Liver (tissue), 9 donors: ENCODE data around the gene BCL2L1. TPM values are rescaled to one million over a fixed set of nuclear protein-coding genes. Genes with fewer than 3 reads are reported as not detected.

ENCODE experiments used
- DNase-seq: peaks from one replicate; pipeline ENCODE4 v3.0.0-alpha.2; 2017; ENCODE audit warnings: low spot score
- H3K27ac ChIP-seq, 2 donors: one replicate each; pipeline ENCODE4 v1.7.0; 2013; ENCODE audit warnings: inconsistent platforms in 2 of 2, low read length in 2 of 2, control low read depth in 1 of 2, low read depth in 1 of 2, mild to moderate bottlenecking in 1 of 2
- H3K27me3 ChIP-seq, 4 donors: one replicate each; pipeline versions ENCODE4 v1.6.1 to v1.7.0; 2013; ENCODE audit warnings: low read length in 3 of 4, inconsistent platforms in 1 of 4, mild to moderate bottlenecking in 1 of 4, moderate library complexity in 1 of 4; ENCODE audit not compliant: control insufficient read depth in 4 of 4, insufficient read depth in 4 of 4
- H3K36me3 ChIP-seq, 4 donors: one replicate each; pipeline versions ENCODE4 v1.6.1 to v1.7.0; 2013; ENCODE audit warnings: low read length in 3 of 4, mild to moderate bottlenecking in 3 of 4, low read depth in 1 of 4, moderate library complexity in 1 of 4; ENCODE audit not compliant: control insufficient read depth in 4 of 4, insufficient read depth in 3 of 4
- H3K4me1 ChIP-seq, 4 donors: one replicate each; pipeline versions ENCODE4 v1.6.1 to v1.7.0; 2013; ENCODE audit warnings: low read length in 3 of 4, mild to moderate bottlenecking in 3 of 4, moderate library complexity in 1 of 4; ENCODE audit not compliant: control insufficient read depth in 4 of 4, insufficient read depth in 4 of 4
- H3K4me3 ChIP-seq, 3 donors: one replicate each; pipeline versions ENCODE4 v1.6.1 to v1.7.0; 2013; ENCODE audit warnings: low read length in 3 of 3, control low read depth in 1 of 3, low read depth in 1 of 3, mild to moderate bottlenecking in 1 of 3
- H3K9ac ChIP-seq, 2 donors: one replicate each; pipeline ENCODE4 v1.7.0; 2013; ENCODE audit warnings: low read length in 2 of 2, mild to moderate bottlenecking in 2 of 2, moderate library complexity in 2 of 2, control low read depth in 1 of 2, low read depth in 1 of 2
- H3K9me3 ChIP-seq, 4 donors: one replicate each; pipeline versions ENCODE4 v1.6.1 to v1.7.0; 2013; ENCODE audit warnings: low read length in 3 of 4; ENCODE audit not compliant: control insufficient read depth in 4 of 4
- EGR1 ChIP-seq, 2 donors: IDR thresholded peaks; 2 replicates each; pipeline ENCODE4 v1.6.1; 2016 to 2018; ENCODE audit warnings: antibody characterized with exemption in 2 of 2, low read depth in 2 of 2
- FOXA1 ChIP-seq: IDR thresholded peaks from 2 replicates; pipeline ENCODE4 v1.6.1; 2016; ENCODE audit warnings: antibody characterized with exemption
- FOXA2 ChIP-seq: IDR thresholded peaks from 2 replicates; pipeline ENCODE4 v1.6.1; 2016; ENCODE audit warnings: antibody characterized with exemption
- HNF4A ChIP-seq, 2 donors: conservative IDR thresholded peaks; 2 replicates each; pipeline ENCODE4 v1.6.1; 2016; ENCODE audit warnings: antibody characterized with exemption in 2 of 2, mild to moderate bottlenecking in 2 of 2
- HNF4G ChIP-seq: IDR thresholded peaks from 2 replicates; pipeline ENCODE4 v1.6.1; 2016; ENCODE audit warnings: antibody characterized with exemption
- JUND ChIP-seq, 2 donors: IDR thresholded peaks; 2 replicates each; pipeline ENCODE4 v1.6.1; 2016; ENCODE audit warnings: antibody characterized with exemption in 2 of 2
- NR2F2 ChIP-seq: IDR thresholded peaks from 2 replicates; pipeline ENCODE4 v1.6.1; 2016; ENCODE audit warnings: antibody characterized with exemption
- RAD21 ChIP-seq, 2 donors: IDR thresholded peaks; 2 replicates each; pipeline ENCODE4 v1.6.1; 2016; ENCODE audit warnings: antibody characterized with exemption in 2 of 2, mild to moderate bottlenecking in 2 of 2
- RXRA ChIP-seq, 2 donors: IDR thresholded peaks; 2 replicates each; pipeline ENCODE4 v1.6.1; 2017 to 2018; ENCODE audit warnings: antibody characterized with exemption in 2 of 2, mild to moderate bottlenecking in 1 of 2
- SP1 ChIP-seq: IDR thresholded peaks from 2 replicates; pipeline ENCODE4 v1.6.1; 2018; ENCODE audit warnings: antibody characterized with exemption, mild to moderate bottlenecking
- TAF1 ChIP-seq: conservative IDR thresholded peaks from 2 replicates; pipeline ENCODE4 v1.6.1; 2016; ENCODE audit warnings: antibody characterized with exemption, mild to moderate bottlenecking
- YY1 ChIP-seq: IDR thresholded peaks from 2 replicates; pipeline ENCODE4 v1.6.1; 2016; ENCODE audit warnings: antibody characterized with exemption, mild to moderate bottlenecking
- WGBS: extraction: QIAGEN DNeasy Blood & Tissue Kit; methylation state at CpG from one replicate; pipeline ENCODE4 v1.1.7; 2013; 5-methylcytosine and 5-hydroxymethylcytosine counted together
- polyA plus RNA-seq, 2 donors: library from polyadenylated mRNA; stranded (reverse) in 1 of 2; unstranded in 1 of 2; fragments of 200-250 nt in 1 of 2; fragments of >200 nt in 1 of 2; fragmentation: Nextera tagmentation in 1 of 2; extraction: Ambion mirVana in 1 of 2; gene quantifications; one replicate each; pipeline versions ENCODE4 v1.2.1 to v1.2.3, GENCODE V29; 2013 to 2015
- total RNA-seq, 2 donors: library from RNA; depleted of rRNA; stranded (reverse); fragments of >200 nt; gene quantifications; one replicate each; pipeline ENCODE4 v1.2.3, GENCODE V29; 2014
- TF ChIP-seq, protein P1 (sequence below): fragments of 150-350 bp; IDR thresholded peaks from 2 replicates; pipeline ENCODE4 v1.5.1; 2017; ENCODE audit warnings: improper control_type of control experiment, low read depth, low read length; ENCODE audit not compliant: missing input control
- TF ChIP-seq, protein P2 (sequence below): IDR thresholded peaks from 2 replicates; pipeline ENCODE4 v1.6.1; 2016; ENCODE audit warnings: antibody characterized with exemption
- TF ChIP-seq, protein P3 (sequence below): IDR thresholded peaks from 2 replicates; pipeline ENCODE4 v1.6.1; 2016; ENCODE audit warnings: antibody characterized with exemption
- TF ChIP-seq, protein P4 (sequence below): IDR thresholded peaks from 2 replicates; pipeline ENCODE4 v1.6.1; 2016; ENCODE audit warnings: antibody characterized with exemption
- TF ChIP-seq, protein P5 (sequence below): IDR thresholded peaks from 2 replicates; pipeline ENCODE4 v1.6.1; 2016; ENCODE audit warnings: antibody characterized with exemption, mild to moderate bottlenecking
- donor health status: healthy.
- donor health status: healthy.
- donor health status: healthy.
- donor health status: healthy.
- donor health status: healthy.

BCL2L1 gene
- total and polyA plus RNA-seq, 4 donors: 29.7 to 124 (median 46.0) TPM

DNA sequence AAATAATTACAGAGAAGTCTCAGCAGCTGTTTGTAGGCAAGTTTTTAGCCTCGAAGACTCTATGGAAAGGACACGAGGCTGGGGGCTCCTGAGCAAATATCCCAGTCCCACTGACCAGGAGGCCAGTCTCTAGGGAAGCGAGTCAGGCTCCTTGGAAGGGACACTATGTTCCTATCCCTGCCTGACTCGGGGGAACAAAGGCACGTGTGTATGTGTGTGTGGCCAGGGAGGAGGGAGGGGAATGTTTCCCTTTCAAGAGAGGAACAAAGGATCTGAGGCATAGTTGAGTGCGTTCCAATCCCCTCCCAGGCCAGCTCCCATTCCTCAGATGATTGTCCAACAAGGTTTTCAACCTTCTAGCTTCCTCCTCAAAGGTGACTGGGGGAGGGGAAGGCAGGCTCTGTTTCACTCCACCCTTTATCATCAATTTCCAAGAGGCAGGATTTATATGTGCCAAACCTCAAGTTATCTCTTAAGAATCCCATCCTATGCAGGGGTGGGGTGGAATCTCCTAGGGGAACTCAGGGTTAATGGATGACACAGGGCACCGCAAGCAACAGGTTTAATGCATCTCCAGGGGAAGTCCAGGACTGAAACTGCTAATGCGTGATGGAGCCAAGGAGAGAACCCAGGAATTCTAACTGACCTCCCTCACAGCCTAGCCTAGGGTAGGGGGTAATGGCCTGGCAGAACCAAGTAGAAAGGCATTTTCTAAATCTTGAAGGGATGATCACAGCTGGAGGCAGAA lies 9.9 kb downstream of the BCL2L1 start:
- Histone ChIP-seq H3K4me1 (peaks cover 20 to 69% (median 57%) of the 10 kb centered on the region in 4 donors), H3K27me3 (no peaks in the 10 kb centered on the region), H3K36me3 (peaks cover 0 to 3% (median 0%) of the 10 kb centered on the region in 4 donors), H3K27ac (peak overlapping the region; percentile 77 to 79), H3K4me3 (no peak overlapping the region), H3K9ac (no peak overlapping the region), H3K9me3 (no peaks in the 10 kb centered on the region)
- WGBS: 48% methylated on average over 8 of the region's 8 CpGs
- TF ChIP-seq, protein P1, sequence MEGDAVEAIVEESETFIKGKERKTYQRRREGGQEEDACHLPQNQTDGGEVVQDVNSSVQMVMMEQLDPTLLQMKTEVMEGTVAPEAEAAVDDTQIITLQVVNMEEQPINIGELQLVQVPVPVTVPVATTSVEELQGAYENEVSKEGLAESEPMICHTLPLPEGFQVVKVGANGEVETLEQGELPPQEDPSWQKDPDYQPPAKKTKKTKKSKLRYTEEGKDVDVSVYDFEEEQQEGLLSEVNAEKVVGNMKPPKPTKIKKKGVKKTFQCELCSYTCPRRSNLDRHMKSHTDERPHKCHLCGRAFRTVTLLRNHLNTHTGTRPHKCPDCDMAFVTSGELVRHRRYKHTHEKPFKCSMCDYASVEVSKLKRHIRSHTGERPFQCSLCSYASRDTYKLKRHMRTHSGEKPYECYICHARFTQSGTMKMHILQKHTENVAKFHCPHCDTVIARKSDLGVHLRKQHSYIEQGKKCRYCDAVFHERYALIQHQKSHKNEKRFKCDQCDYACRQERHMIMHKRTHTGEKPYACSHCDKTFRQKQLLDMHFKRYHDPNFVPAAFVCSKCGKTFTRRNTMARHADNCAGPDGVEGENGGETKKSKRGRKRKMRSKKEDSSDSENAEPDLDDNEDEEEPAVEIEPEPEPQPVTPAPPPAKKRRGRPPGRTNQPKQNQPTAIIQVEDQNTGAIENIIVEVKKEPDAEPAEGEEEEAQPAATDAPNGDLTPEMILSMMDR: no peak
- TF ChIP-seq SP1: peak; percentile 81
- TF ChIP-seq HNF4G: no peak
- TF ChIP-seq FOXA2: no peak
- TF ChIP-seq, protein P2, sequence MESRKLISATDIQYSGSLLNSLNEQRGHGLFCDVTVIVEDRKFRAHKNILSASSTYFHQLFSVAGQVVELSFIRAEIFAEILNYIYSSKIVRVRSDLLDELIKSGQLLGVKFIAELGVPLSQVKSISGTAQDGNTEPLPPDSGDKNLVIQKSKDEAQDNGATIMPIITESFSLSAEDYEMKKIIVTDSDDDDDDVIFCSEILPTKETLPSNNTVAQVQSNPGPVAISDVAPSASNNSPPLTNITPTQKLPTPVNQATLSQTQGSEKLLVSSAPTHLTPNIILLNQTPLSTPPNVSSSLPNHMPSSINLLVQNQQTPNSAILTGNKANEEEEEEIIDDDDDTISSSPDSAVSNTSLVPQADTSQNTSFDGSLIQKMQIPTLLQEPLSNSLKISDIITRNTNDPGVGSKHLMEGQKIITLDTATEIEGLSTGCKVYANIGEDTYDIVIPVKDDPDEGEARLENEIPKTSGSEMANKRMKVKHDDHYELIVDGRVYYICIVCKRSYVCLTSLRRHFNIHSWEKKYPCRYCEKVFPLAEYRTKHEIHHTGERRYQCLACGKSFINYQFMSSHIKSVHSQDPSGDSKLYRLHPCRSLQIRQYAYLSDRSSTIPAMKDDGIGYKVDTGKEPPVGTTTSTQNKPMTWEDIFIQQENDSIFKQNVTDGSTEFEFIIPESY: no peak
- TF ChIP-seq, protein P3, sequence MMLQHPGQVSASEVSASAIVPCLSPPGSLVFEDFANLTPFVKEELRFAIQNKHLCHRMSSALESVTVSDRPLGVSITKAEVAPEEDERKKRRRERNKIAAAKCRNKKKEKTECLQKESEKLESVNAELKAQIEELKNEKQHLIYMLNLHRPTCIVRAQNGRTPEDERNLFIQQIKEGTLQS: no peak
- peak; percentile 17 to 55 for TF ChIP-seq RXRA (IDR thresholded peaks at IDR 0.05)
- no peak for TF ChIP-seq HNF4A (conservative IDR thresholded peaks at IDR 0.05)
- TF ChIP-seq FOXA1: no peak
- TF ChIP-seq, protein P4, sequence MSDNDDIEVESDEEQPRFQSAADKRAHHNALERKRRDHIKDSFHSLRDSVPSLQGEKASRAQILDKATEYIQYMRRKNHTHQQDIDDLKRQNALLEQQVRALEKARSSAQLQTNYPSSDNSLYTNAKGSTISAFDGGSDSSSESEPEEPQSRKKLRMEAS: peak; percentile 65
- no peak for TF ChIP-seq TAF1
- peak in 1 of 2 donors; percentile 17 for TF ChIP-seq JUND (IDR thresholded peaks at IDR 0.05)
- peak; percentile 23 for TF ChIP-seq NR2F2
- no peak for TF ChIP-seq EGR1 (IDR thresholded peaks at IDR 0.05; ENCODE audit: low read depth in 2 of 2)
- peak in 1 of 2 donors; percentile 4 for TF ChIP-seq RAD21 (IDR thresholded peaks at IDR 0.05)
- TF ChIP-seq, protein P5, sequence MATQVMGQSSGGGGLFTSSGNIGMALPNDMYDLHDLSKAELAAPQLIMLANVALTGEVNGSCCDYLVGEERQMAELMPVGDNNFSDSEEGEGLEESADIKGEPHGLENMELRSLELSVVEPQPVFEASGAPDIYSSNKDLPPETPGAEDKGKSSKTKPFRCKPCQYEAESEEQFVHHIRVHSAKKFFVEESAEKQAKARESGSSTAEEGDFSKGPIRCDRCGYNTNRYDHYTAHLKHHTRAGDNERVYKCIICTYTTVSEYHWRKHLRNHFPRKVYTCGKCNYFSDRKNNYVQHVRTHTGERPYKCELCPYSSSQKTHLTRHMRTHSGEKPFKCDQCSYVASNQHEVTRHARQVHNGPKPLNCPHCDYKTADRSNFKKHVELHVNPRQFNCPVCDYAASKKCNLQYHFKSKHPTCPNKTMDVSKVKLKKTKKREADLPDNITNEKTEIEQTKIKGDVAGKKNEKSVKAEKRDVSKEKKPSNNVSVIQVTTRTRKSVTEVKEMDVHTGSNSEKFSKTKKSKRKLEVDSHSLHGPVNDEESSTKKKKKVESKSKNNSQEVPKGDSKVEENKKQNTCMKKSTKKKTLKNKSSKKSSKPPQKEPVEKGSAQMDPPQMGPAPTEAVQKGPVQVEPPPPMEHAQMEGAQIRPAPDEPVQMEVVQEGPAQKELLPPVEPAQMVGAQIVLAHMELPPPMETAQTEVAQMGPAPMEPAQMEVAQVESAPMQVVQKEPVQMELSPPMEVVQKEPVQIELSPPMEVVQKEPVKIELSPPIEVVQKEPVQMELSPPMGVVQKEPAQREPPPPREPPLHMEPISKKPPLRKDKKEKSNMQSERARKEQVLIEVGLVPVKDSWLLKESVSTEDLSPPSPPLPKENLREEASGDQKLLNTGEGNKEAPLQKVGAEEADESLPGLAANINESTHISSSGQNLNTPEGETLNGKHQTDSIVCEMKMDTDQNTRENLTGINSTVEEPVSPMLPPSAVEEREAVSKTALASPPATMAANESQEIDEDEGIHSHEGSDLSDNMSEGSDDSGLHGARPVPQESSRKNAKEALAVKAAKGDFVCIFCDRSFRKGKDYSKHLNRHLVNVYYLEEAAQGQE: no peak
- TF ChIP-seq YY1: no peak
- DNase-seq: peak; percentile 38
